ENCODE data around the gene MS4A5.

GRCh38 chr11:60422609-60423008 lies 6.8 kb upstream of the MS4A5 start:
- TF ChIP-seq CTCF (IDR thresholded peaks at IDR 0.05): no peak
- no peak for TF ChIP-seq POLR2A (IDR thresholded peaks at IDR 0.05)
